Panc1 (cell line): ENCODE measurements around the gene STXBP5L. TPM values are rescaled to one million over a fixed set of nuclear protein-coding genes. Genes with fewer than 3 reads are reported as not detected.

Source experiments
- ATAC-seq: fragments of 200-7000 bp; cut with Tn5 transposase; 2 replicates; pipeline ENCODE4 v1.9.1; 2020; ENCODE audit warnings: mild to moderate bottlenecking, moderate library complexity
- BruUV-seq: library from RNA; stranded (reverse); fragments of 400-500 nt; replicated peaks from 2 replicates; lab custom pipeline; 2021; lab: Mats Ljungman, UMichigan
- CTCF ChIA-PET: fragments of 300-600 bp; sonication (Branson Sonifier 250); formaldehyde crosslinking; loops from one replicate; lab custom pipeline; 2022; ENCODE audit warnings: antibody characterized with exemption; lab: Charles Lee
- POLR2A ChIA-PET: fragments of 300-600 bp; sonication (Branson Sonifier 250); formaldehyde crosslinking; loops from one replicate; lab custom pipeline; 2022; ENCODE audit warnings: antibody characterized with exemption; lab: Charles Lee
- DNase-seq: peaks from one replicate; pipeline ENCODE4 v3.0.0-alpha.2; 2010; ENCODE audit warnings: low read depth, low spot score
- H3K27ac ChIP-seq: 2 replicates; pipeline ENCODE4 v1.5.1; 2011; ENCODE audit warnings: mild to moderate bottlenecking, low read length, inconsistent platforms
- H3K27me3 ChIP-seq: fragments of 200-500 bp; sonication (Bioruptor generic); 2 replicates; pipeline ENCODE4 v1.6.0; 2014; ENCODE audit warnings: low read length, inconsistent platforms; ENCODE audit not compliant: control insufficient read depth, insufficient read depth
- H3K36me3 ChIP-seq: fragments of 200-500 bp; sonication (Bioruptor generic); 2 replicates; pipeline ENCODE4 v1.5.1; 2014; ENCODE audit warnings: inconsistent platforms, mild to moderate bottlenecking, low read length, moderate library complexity; ENCODE audit not compliant: control insufficient read depth, insufficient read depth
- H3K4me1 ChIP-seq: 2 replicates; pipeline ENCODE4 v1.5.1; 2011; ENCODE audit warnings: inconsistent platforms, mild to moderate bottlenecking, low read length, moderate library complexity; ENCODE audit not compliant: control insufficient read depth, insufficient read depth
- H3K4me3 ChIP-seq, 2 experiments: 2 replicates each; pipeline ENCODE4 v1.5.1; 2011 to 2012; ENCODE audit warnings: low read depth in 2 of 2, low read length in 2 of 2, mild to moderate bottlenecking in 2 of 2, inconsistent platforms in 1 of 2, moderate library complexity in 1 of 2
- H3K9me3 ChIP-seq: fragments of 200-500 bp; sonication (Bioruptor generic); 2 replicates; pipeline ENCODE4 v1.5.1; 2014; ENCODE audit warnings: low read depth, mild to moderate bottlenecking, inconsistent platforms, low read length, moderate library complexity; ENCODE audit not compliant: control insufficient read depth, insufficient read depth
- CTCF ChIP-seq: fragments of 450-650 bp; IDR thresholded peaks from 2 replicates; pipeline ENCODE4 v1.5.1; 2017; ENCODE audit warnings: mild to moderate bottlenecking
- POLR2AphosphoS5 ChIP-seq: IDR thresholded peaks from 2 replicates; pipeline ENCODE4 v1.6.1; 2012; ENCODE audit warnings: mild to moderate bottlenecking, low read depth, low read length, moderate library complexity
- REST ChIP-seq, 2 experiments: IDR thresholded peaks; 2 replicates each; pipeline ENCODE4 v1.6.1; 2011 to 2012; ENCODE audit warnings: low read depth in 2 of 2, control low read depth in 1 of 2, low read length in 1 of 2, mild to moderate bottlenecking in 1 of 2, moderate library complexity in 1 of 2; ENCODE audit not compliant: insufficient read depth in 1 of 2
- SIN3A ChIP-seq: IDR thresholded peaks from 2 replicates; pipeline ENCODE4 v1.6.1; 2012; ENCODE audit warnings: low read depth, mild to moderate bottlenecking, low read length, moderate library complexity, borderline replicate concordance; ENCODE audit not compliant: insufficient read depth
- TCF7L2 ChIP-seq: IDR thresholded peaks from 2 replicates; pipeline ENCODE4 v1.6.1; 2011; ENCODE audit warnings: mild to moderate bottlenecking, low read depth, low read length, inconsistent platforms
- in situ Hi-C: cut with HindIII; loops from 2 replicates; pipeline ENCODE4 v1.10.0; 2016; ENCODE audit warnings: low sequenced_read_pairs, low pct_unique_long_range_greater_than_20kb
- intact Hi-C: fragments of 100-400 bp; cut with micrococcal nuclease; formaldehyde crosslinking; loops from one replicate; pipeline ENCODE4 v1.10.0; 2022; ENCODE audit not compliant: unreplicated experiment
- total RNA-seq: library from RNA; stranded (reverse); gene quantifications from one replicate; pipeline ENCODE4 v1.2.1, GENCODE V29; 2021; ENCODE audit not compliant: unreplicated experiment

Gene STXBP5L
- total RNA-seq, 1 experiment from 2014 or later, result 0.05 TPM

- Histone ChIP-seq H3K27ac (no peak overlapping the region), H3K4me1 (no peaks in the 10 kb centered on the region), H3K4me3 (no peak overlapping the region), H3K9me3 (no peaks in the 10 kb centered on the region; the same call in 1 of the 2 replicates), H3K27me3 (no peaks in the 10 kb centered on the region), H3K36me3 (no peaks in the 10 kb centered on the region)
- DNase-seq (no peak), ATAC-seq (no peak)
- in situ Hi-C loops (no loop called here), intact Hi-C loops (no loop called here)
- POLR2A ChIA-PET, result no interaction called here
- TF ChIP-seq CTCF (no peak), SIN3A (no peak), REST (IDR thresholded peaks at IDR 0.05; ENCODE audit: insufficient read depth in 1 of 2, low read depth in 2 of 2, low read length in 1 of 2) (no peak), TCF7L2 (no peak), POLR2AphosphoS5 (no peak)
- no TSS peak for BruUV-seq
- CTCF ChIA-PET, result no interaction called here
Observed at GRCh38 chr3:120983841-120984240, 75.8 kb downstream of the STXBP5L start.

GRCh38 chr3:120985242-120985641 is 77.2 kb downstream of the STXBP5L start:
- intact Hi-C loops, result no loop called here
- TF ChIP-seq TCF7L2 (no peak), SIN3A (no peak), POLR2AphosphoS5 (no peak), REST (IDR thresholded peaks at IDR 0.05; ENCODE audit: insufficient read depth in 1 of 2, low read depth in 2 of 2, low read length in 1 of 2) (no peak), CTCF (no peak)

More at GRCh38 chr3:120985242-120985641, 77.2 kb downstream of the STXBP5L start:
- no peak overlapping the region for H3K4me3 ChIP-seq
- no peak overlapping the region for H3K27ac ChIP-seq
- in situ Hi-C loops, result no loop called here
- no peaks in the 10 kb centered on the region for H3K4me1 ChIP-seq
- CTCF ChIA-PET, result no interaction called here
- DNase-seq (no peak), ATAC-seq (no peak)
- BruUV-seq, result no TSS peak
- no peaks in the 10 kb centered on the region; the same call in 1 of the 2 replicates for H3K9me3 ChIP-seq
- H3K36me3 ChIP-seq, result no peaks in the 10 kb centered on the region
- POLR2A ChIA-PET, result no interaction called here
- no peaks in the 10 kb centered on the region for H3K27me3 ChIP-seq
